Left lung (tissue), 14 donors: ENCODE measurements around the gene PRCD. TPM values are rescaled to one million over a fixed set of nuclear protein-coding genes. Genes with fewer than 3 reads are reported as not detected.

Experiments used
- ATAC-seq: fragments of 200-7000 bp; cut with Tn5 transposase; one replicate; pipeline ENCODE4 v1.9.1; 2020; ENCODE audit warnings: moderate library complexity
- DNase-seq, 4 donors: peaks; one replicate each; pipeline ENCODE4 v3.0.0-alpha.2; 2013 to 2020
- H3K27ac ChIP-seq, 2 donors: fragments of 200-600 bp; sonication (generic) in 1 of 2; one replicate each; pipeline versions ENCODE4 v1.5.0 to v1.8.0; 2020 to 2021
- H3K27me3 ChIP-seq, 2 donors: fragments of 200-600 bp; sonication (generic) in 1 of 2; one replicate each; pipeline versions ENCODE4 v1.5.0 to v1.8.0; 2020 to 2021
- H3K36me3 ChIP-seq, 2 donors: fragments of 200-600 bp; sonication (generic) in 1 of 2; one replicate each; pipeline versions ENCODE4 v1.5.0 to v1.8.0; 2020 to 2021
- H3K4me1 ChIP-seq, 2 donors: fragments of 200-600 bp; one replicate each; pipeline ENCODE4 v1.8.0; 2021
- H3K4me3 ChIP-seq, 2 donors: fragments of 200-600 bp; sonication (generic) in 1 of 2; one replicate each; pipeline versions ENCODE4 v1.5.0 to v1.8.0; 2020 to 2021; ENCODE audit warnings: mild to moderate bottlenecking in 1 of 2
- H3K9me3 ChIP-seq, 2 donors: fragments of 200-600 bp; sonication (generic) in 1 of 2; one replicate each; pipeline versions ENCODE4 v1.5.0 to v1.8.0; 2020 to 2021
- intact Hi-C, 2 donors: fragments of 100-400 bp; cut with DNase I; formaldehyde crosslinking; loops; one replicate each; pipeline versions ENCODE4 v1.11.2 to v1.14.2; 2022
- long read RNA-seq, 12 donors: library from polyadenylated mRNA in 2 of 12; unstranded in 2 of 12; transcript quantifications; one replicate each; pipeline ENCODE4 v2.0.0 and lab custom pipeline, GENCODE V29; 2019 to 2026
- polyA plus RNA-seq, 6 donors: library from polyadenylated mRNA; unstranded; fragments of 120-200 nt; gene quantifications; one replicate each; pipeline ENCODE4 v1.2.1, GENCODE V29; 2013; ENCODE audit not compliant: insufficient read length in 6 of 6
- total RNA-seq, 2 donors: library from RNA; stranded (reverse); fragmentation: NEBNext Ultra II Directional; extraction: Animal tissue kit (Norgen Biotek cat#: 25700); gene quantifications; one replicate each; pipeline ENCODE4 v1.2.1, GENCODE V29; 2021
- TF ChIP-seq, protein P1 (sequence below), 2 donors: fragments of 200-600 bp; sonication (generic) in 1 of 2; IDR thresholded peaks; one replicate each; pipeline versions ENCODE4 v1.5.0 to v1.8.0; 2021; ENCODE audit warnings: antibody characterized with exemption in 2 of 2
- donor health status: DM: no; HTN: yes; CAD: no.
- donor health status: DM: no; HTN: no; CAD: no.

PRCD gene, protein sequence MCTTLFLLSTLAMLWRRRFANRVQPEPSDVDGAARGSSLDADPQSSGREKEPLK
- total RNA-seq (1 to 10 TPM; 1.3 to 2.9 TPM), polyA plus RNA-seq (10 to 100 TPM in 1 of 6 donors, 1 to 10 TPM in 5; 5.6 to 11.4 (median 9.3) TPM)
- long read RNA-seq, donor 1 = 0 reads
- long read RNA-seq, donor 2 = 0 reads
- long read RNA-seq, donor 3, partial matches to known transcripts = 5 of 26 reads
- long read RNA-seq, donor 3, other reads (novel, unspliced or antisense) = 21 of 26 reads
- long read RNA-seq, donor 4 = 0 reads
- long read RNA-seq, donor 5, partial matches to known transcripts = 0 of 1 reads
- long read RNA-seq, donor 5, other reads (novel, unspliced or antisense) = 0 of 1 reads
- long read RNA-seq, donor 6 = 0 reads
- long read RNA-seq, donor 7, partial matches to known transcripts = 0 of 2 reads
- long read RNA-seq, donor 7, other reads (novel, unspliced or antisense) = 0 of 2 reads
- long read RNA-seq, donor 8 = 0 reads
- long read RNA-seq, donor 9 = 0 reads
- long read RNA-seq, donor 10, partial matches to known transcripts = 1 of 2 reads
- long read RNA-seq, donor 10, other reads (novel, unspliced or antisense) = 1 of 2 reads
- long read RNA-seq, donor 11 = 0 reads
- long read RNA-seq, donor 12 = 0 reads

GRCh38 chr17:76539631-76540271 is at the start of gene PRCD:
PRCD (plus strand) TSS chr17:76540044; CDS start chr17:76540142, 98 bp downstream.
- Histone ChIP-seq H3K4me3 (peak within 1 kb of the TSS; percentile 27 to 34), H3K9me3 (no peaks in the 10 kb centered on the region), H3K4me1 (peaks cover 22 to 57% of the 10 kb centered on the region in 2 donors), H3K27ac (no peak within 1 kb of the TSS), H3K27me3 (peaks cover 10 to 62% of the 10 kb centered on the region in 2 donors), H3K36me3 (no peaks in the 10 kb centered on the region)
- ATAC-seq (no peak), DNase-seq (no peak)
- intact Hi-C loops = no loop called here
- TF ChIP-seq, protein P1, sequence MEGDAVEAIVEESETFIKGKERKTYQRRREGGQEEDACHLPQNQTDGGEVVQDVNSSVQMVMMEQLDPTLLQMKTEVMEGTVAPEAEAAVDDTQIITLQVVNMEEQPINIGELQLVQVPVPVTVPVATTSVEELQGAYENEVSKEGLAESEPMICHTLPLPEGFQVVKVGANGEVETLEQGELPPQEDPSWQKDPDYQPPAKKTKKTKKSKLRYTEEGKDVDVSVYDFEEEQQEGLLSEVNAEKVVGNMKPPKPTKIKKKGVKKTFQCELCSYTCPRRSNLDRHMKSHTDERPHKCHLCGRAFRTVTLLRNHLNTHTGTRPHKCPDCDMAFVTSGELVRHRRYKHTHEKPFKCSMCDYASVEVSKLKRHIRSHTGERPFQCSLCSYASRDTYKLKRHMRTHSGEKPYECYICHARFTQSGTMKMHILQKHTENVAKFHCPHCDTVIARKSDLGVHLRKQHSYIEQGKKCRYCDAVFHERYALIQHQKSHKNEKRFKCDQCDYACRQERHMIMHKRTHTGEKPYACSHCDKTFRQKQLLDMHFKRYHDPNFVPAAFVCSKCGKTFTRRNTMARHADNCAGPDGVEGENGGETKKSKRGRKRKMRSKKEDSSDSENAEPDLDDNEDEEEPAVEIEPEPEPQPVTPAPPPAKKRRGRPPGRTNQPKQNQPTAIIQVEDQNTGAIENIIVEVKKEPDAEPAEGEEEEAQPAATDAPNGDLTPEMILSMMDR (IDR thresholded peaks at IDR 0.05) = no peak

- no peak for ATAC-seq
- Histone ChIP-seq H3K27me3 (no peaks in the 10 kb centered on the region), H3K4me1 (peaks cover 14 to 94% of the 10 kb centered on the region in 2 donors), H3K27ac (peak overlapping the region in 1 of 2 donors; percentile 97), H3K9me3 (no peaks in the 10 kb centered on the region), H3K36me3 (peaks cover 0 to 28% of the 10 kb centered on the region in 2 donors), H3K4me3 (no peak overlapping the region)
- TF ChIP-seq, protein P1 (IDR thresholded peaks at IDR 0.05) = no peak
- intact Hi-C loops = no loop called here
- no peak for DNase-seq
Observed at GRCh38 chr17:76490112-76490710, 49.6 kb upstream of the PRCD start.

DNA sequence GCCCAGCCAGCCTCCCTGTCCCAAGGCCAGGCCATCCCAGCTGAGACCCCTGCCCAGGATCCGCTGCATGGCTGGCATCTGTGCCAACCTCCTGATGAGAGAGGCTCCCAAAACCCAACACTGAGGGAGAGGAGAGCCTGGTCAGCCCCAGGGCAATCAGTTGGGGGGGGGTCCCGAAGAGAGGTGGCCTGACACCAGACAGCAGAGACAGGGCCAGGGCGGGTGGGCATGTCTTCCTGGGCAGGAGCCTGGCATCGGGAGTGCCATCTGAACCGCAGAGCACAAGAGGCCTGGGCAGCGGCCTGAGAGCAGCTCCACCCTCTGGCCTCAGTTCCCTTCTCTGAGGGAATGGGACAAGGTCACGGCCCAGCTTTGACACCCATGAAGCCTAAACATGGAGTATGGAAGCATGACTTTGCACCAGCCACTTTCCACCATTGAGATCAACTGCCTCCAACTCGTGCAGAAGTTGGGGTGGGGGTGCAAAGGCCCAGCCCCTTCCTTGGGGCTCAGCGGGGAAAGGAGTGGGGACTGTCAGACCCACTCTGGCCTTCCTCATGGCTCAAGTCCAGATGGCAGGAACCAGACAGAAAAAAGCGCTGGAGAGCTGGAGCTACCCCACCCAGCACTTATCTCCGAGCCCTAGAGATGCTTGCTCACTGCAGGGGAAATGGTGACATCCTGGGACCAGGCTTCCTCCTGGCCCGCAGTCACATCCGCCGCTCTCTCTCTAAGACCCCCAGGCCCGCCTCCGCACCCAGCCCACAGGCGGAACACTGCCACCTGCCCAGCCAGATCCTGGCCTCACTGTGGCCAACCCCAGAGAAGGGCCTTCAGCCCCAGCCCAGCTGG is 48.3 kb upstream of the PRCD start:
- TF ChIP-seq, protein P1 (IDR thresholded peaks at IDR 0.05) = no peak
- peak overlapping the region; percentile 80 to 97 for H3K27ac ChIP-seq
- peaks cover 14 to 94% of the 10 kb centered on the region in 2 donors for H3K4me1 ChIP-seq
- intact Hi-C loops = no loop called here
- peaks cover 0 to 30% of the 10 kb centered on the region in 2 donors for H3K36me3 ChIP-seq
- H3K27me3 ChIP-seq = no peaks in the 10 kb centered on the region
- no peak for DNase-seq
- peak; percentile 7 for ATAC-seq
- no peaks in the 10 kb centered on the region for H3K9me3 ChIP-seq
- H3K4me3 ChIP-seq = peak overlapping the region in 1 of 2 donors; percentile 32

DNA sequence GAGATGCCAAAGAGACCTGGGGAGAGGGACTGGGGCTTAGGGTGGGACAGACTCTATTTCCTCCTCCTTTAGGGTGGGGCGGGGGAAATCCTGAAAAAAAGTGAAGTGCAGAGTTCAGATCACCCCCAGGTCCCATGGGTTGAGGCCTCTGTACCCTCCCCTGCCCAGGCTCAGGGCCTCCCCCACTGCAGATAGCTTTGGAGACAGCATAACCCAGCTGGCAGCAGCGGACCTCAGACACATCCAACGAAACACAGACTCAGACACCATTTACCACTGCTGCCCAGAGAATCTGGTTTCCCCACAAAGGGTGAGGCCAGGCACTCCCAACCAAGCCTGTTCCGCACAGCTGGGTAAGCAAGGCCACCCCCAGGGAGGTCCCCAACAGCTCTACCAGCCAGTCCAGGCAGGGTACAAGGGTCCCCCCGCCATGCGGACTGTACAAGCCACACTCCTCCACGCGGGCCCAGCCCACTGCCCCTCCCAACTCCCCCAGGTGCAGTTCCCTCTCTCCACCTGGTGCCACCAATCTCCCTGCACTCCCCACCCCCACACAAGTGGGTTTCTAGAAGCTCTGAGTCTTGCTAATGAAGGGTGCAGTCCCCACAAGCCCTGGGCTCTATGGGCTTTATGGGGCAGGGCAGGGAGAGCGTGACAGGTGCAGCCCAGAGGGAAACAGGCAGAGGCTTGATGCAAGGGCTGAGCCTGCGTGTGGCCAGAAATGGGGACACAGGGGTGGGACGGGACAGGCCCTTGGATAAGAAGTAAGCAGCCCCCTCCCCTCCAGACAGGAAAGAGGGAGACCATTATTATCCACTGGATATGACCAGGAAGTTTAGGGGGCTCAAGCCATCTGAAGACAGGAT is 47.5 kb upstream of the PRCD start:
- intact Hi-C loops = no loop called here
- H3K27me3 ChIP-seq = no peaks in the 10 kb centered on the region
- peak overlapping the region; percentile 80 to 97 for H3K27ac ChIP-seq
- peaks cover 0 to 22% of the 10 kb centered on the region in 2 donors for H3K36me3 ChIP-seq
- H3K9me3 ChIP-seq = no peaks in the 10 kb centered on the region
- peaks cover 14 to 93% of the 10 kb centered on the region in 2 donors for H3K4me1 ChIP-seq
- TF ChIP-seq, protein P1 (IDR thresholded peaks at IDR 0.05) = no peak
- H3K4me3 ChIP-seq = peak overlapping the region in 1 of 2 donors; percentile 32
- DNase-seq (no peak), ATAC-seq (peak; percentile 11)
